Lung (tissue), 12 donors: ENCODE measurements around the gene SLC23A3. TPM values are rescaled to one million over a fixed set of nuclear protein-coding genes. Genes with fewer than 3 reads are reported as not detected.

Experiments
- ATAC-seq: fragments of 200-7000 bp; cut with Tn5 transposase; one replicate; pipeline ENCODE4 v1.9.1; 2020; ENCODE audit warnings: moderate number of reproducible peaks; ENCODE audit not compliant: insufficient read depth, low FRiP score
- DNase-seq, 3 donors: peaks; one replicate each; pipeline ENCODE4 v3.0.0-alpha.2; 2013 to 2017
- H3K27ac ChIP-seq, 2 donors: one replicate each; pipeline ENCODE4 v1.5.1; 2013; ENCODE audit warnings: mild to moderate bottlenecking in 2 of 2, moderate library complexity in 2 of 2, control low read depth in 1 of 2, inconsistent platforms in 1 of 2, low read depth in 1 of 2, low read length in 1 of 2
- H3K27me3 ChIP-seq, 3 donors: one replicate each; pipeline ENCODE4 v1.5.1; 2013; ENCODE audit warnings: low read length in 2 of 3; ENCODE audit not compliant: control insufficient read depth in 3 of 3, insufficient read depth in 3 of 3
- H3K36me3 ChIP-seq, 4 donors: one replicate each; pipeline ENCODE4 v1.5.1; 2013; ENCODE audit warnings: low read length in 4 of 4, mild to moderate bottlenecking in 1 of 4, moderate library complexity in 1 of 4; ENCODE audit not compliant: control insufficient read depth in 4 of 4, insufficient read depth in 4 of 4
- H3K4me1 ChIP-seq, 5 donors: one replicate each; pipeline ENCODE4 v1.5.1; 2013; ENCODE audit warnings: low read length in 5 of 5, mild to moderate bottlenecking in 2 of 5, moderate library complexity in 1 of 5; ENCODE audit not compliant: control insufficient read depth in 5 of 5, insufficient read depth in 5 of 5
- H3K4me3 ChIP-seq: one replicate; pipeline ENCODE4 v1.5.1; 2013; ENCODE audit warnings: mild to moderate bottlenecking, control low read depth, moderate library complexity
- H3K9ac ChIP-seq, 2 donors: one replicate each; pipeline ENCODE4 v1.5.1; 2013; ENCODE audit warnings: low read length in 2 of 2, control low read depth in 1 of 2; ENCODE audit not compliant: insufficient read depth in 1 of 2
- H3K9me3 ChIP-seq, 4 donors: one replicate each; pipeline ENCODE4 v1.5.1; 2013; ENCODE audit warnings: low read length in 3 of 4, mild to moderate bottlenecking in 1 of 4, moderate library complexity in 1 of 4; ENCODE audit not compliant: control insufficient read depth in 4 of 4, insufficient read depth in 3 of 4
- WGBS, 2 donors: extraction: QIAGEN DNeasy Blood & Tissue Kit; methylation state at CpG; one replicate each; pipeline ENCODE4 v1.1.7; 2013; 5-methylcytosine and 5-hydroxymethylcytosine counted together
- polyA plus RNA-seq, 2 donors: library from polyadenylated mRNA; stranded (reverse); fragments of 200-250 nt; gene quantifications; one replicate each; pipeline ENCODE4 v1.2.1, GENCODE V29; 2013
- total RNA-seq, 2 donors: library from RNA; depleted of rRNA in 1 of 2; stranded (reverse); fragments of >200 nt in 1 of 2; gene quantifications; one replicate each; pipeline ENCODE4 v1.2.1, GENCODE V29; 2014 to 2021
- TF ChIP-seq, protein P1 (sequence below): IDR thresholded peaks from 2 replicates; pipeline ENCODE4 v1.5.1; 2012; ENCODE audit warnings: mild to moderate bottlenecking; ENCODE audit errors: control extremely low read depth, extremely low read depth
- donor health status: control.
- donor health status: control.
- donor health status: Bipolar disorder and iron deficiency.
- donor health status: healthy.
- donor health status: DM: yes; HTN: yes; CAD: no.

Gene SLC23A3
- total and polyA plus RNA-seq, 4 donors = 0.80 to 2.5 (median 1.9) TPM

GRCh38 chr2:219112651-219113338, 57.0 kb downstream of the SLC23A3 start:
- Histone ChIP-seq H3K4me3 (no peak overlapping the region), H3K27me3 (no peaks in the 10 kb centered on the region), H3K36me3 (no peaks in the 10 kb centered on the region), H3K9me3 (no peaks in the 10 kb centered on the region), H3K9ac (no peak overlapping the region), H3K27ac (no peak overlapping the region), H3K4me1 (peaks cover 0 to 15% (median 10%) of the 10 kb centered on the region in 5 donors)
- ATAC-seq = no peak
- TF ChIP-seq, protein P1, sequence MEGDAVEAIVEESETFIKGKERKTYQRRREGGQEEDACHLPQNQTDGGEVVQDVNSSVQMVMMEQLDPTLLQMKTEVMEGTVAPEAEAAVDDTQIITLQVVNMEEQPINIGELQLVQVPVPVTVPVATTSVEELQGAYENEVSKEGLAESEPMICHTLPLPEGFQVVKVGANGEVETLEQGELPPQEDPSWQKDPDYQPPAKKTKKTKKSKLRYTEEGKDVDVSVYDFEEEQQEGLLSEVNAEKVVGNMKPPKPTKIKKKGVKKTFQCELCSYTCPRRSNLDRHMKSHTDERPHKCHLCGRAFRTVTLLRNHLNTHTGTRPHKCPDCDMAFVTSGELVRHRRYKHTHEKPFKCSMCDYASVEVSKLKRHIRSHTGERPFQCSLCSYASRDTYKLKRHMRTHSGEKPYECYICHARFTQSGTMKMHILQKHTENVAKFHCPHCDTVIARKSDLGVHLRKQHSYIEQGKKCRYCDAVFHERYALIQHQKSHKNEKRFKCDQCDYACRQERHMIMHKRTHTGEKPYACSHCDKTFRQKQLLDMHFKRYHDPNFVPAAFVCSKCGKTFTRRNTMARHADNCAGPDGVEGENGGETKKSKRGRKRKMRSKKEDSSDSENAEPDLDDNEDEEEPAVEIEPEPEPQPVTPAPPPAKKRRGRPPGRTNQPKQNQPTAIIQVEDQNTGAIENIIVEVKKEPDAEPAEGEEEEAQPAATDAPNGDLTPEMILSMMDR = no peak
- WGBS, 2 donors = 67 to 71% methylated on average over 9 of the region's 9 CpGs
- no peak for DNase-seq

- 91 to 92% methylated on average over 2 of the region's 2 CpGs for WGBS, 2 donors
- H3K4me1 ChIP-seq = peaks cover 0 to 18% (median 7%) of the 10 kb centered on the region in 5 donors
- no peak for DNase-seq
- TF ChIP-seq, protein P1 = no peak
- no peak overlapping the region for H3K27ac ChIP-seq
- H3K27me3 ChIP-seq = no peaks in the 10 kb centered on the region
- no peak for ATAC-seq
- no peak overlapping the region for H3K4me3 ChIP-seq
- no peaks in the 10 kb centered on the region for H3K36me3 ChIP-seq
- no peaks in the 10 kb centered on the region for H3K9me3 ChIP-seq
- H3K9ac ChIP-seq = no peak overlapping the region
Observed at GRCh38 chr2:219112062-219112406, 57.8 kb downstream of the SLC23A3 start.

Other genes starting within 250 kb of the SLC23A3 start
- under 1 TPM in 1 of 2 donors, not detected in 1; 0.17 TPM for gene CDK5R2, start 210.4 kb downstream of the SLC23A3 start, total RNA-seq
- gene CDK5R2, start 210.4 kb downstream of the SLC23A3 start, polyA plus RNA-seq = under 1 TPM; 0.03 to 0.08 TPM
- not detected for gene FEV, start 184.8 kb downstream of the SLC23A3 start, total RNA-seq
- gene FEV, start 184.8 kb downstream of the SLC23A3 start, polyA plus RNA-seq = not detected
- gene CRYBA2, start 176.6 kb downstream of the SLC23A3 start, total RNA-seq = not detected
- gene CRYBA2, start 176.6 kb downstream of the SLC23A3 start, polyA plus RNA-seq = under 1 TPM in 1 of 2 donors, not detected in 1; 0.08 TPM
- 10 to 100 TPM; 10.3 to 16.5 TPM for gene CFAP65, start 128.5 kb downstream of the SLC23A3 start, total RNA-seq
- 1 to 10 TPM; 3.9 to 5.8 TPM for gene CFAP65, start 128.5 kb downstream of the SLC23A3 start, polyA plus RNA-seq
- 1 to 10 TPM; 2.2 to 4.4 TPM for gene IHH, start 109.1 kb downstream of the SLC23A3 start, total RNA-seq
- 1 to 10 TPM in 1 of 2 donors, under 1 TPM in 1; 0.55 to 1.8 TPM for gene IHH, start 109.1 kb downstream of the SLC23A3 start, polyA plus RNA-seq
- gene NHEJ1, start 9.2 kb downstream of the SLC23A3 start, total RNA-seq = 10 to 100 TPM; 13.3 to 21.1 TPM
- 10 to 100 TPM in 1 of 2 donors, 1 to 10 TPM in 1; 8.4 to 11.7 TPM for gene NHEJ1, start 9.2 kb downstream of the SLC23A3 start, polyA plus RNA-seq
- 10 to 100 TPM; 27.5 to 66.9 TPM for gene CNPPD1, start 6.9 kb upstream of the SLC23A3 start, total RNA-seq
- gene CNPPD1, start 6.9 kb upstream of the SLC23A3 start, polyA plus RNA-seq = 10 to 100 TPM; 37.2 to 60.1 TPM
- gene RETREG2, start 8.2 kb upstream of the SLC23A3 start, total RNA-seq = 10 to 100 TPM; 42.1 to 80.6 TPM
- 10 to 100 TPM; 46.8 to 56.6 TPM for gene RETREG2, start 8.2 kb upstream of the SLC23A3 start, polyA plus RNA-seq
- gene ZFAND2B, start 36.8 kb upstream of the SLC23A3 start, total RNA-seq = 10 to 100 TPM; 28.2 to 41.4 TPM
- 10 to 100 TPM; 37.7 to 45.1 TPM for gene ZFAND2B, start 36.8 kb upstream of the SLC23A3 start, polyA plus RNA-seq
- gene ABCB6, start 48.9 kb upstream of the SLC23A3 start, total RNA-seq = 10 to 100 TPM; 17.2 to 40.4 TPM
- 10 to 100 TPM; 27.7 to 49.4 TPM for gene ABCB6, start 48.9 kb upstream of the SLC23A3 start, polyA plus RNA-seq
- gene ATG9A, start 59.6 kb upstream of the SLC23A3 start, total RNA-seq = 10 to 100 TPM; 49.1 TPM
- 10 to 100 TPM; 22.5 to 36.1 TPM for gene ATG9A, start 59.6 kb upstream of the SLC23A3 start, polyA plus RNA-seq
- 100 to 1,000 TPM in 1 of 2 donors, 10 to 100 TPM in 1; 40.1 to 101 TPM for gene ANKZF1, start 59.8 kb upstream of the SLC23A3 start, total RNA-seq
- gene ANKZF1, start 59.8 kb upstream of the SLC23A3 start, polyA plus RNA-seq = 10 to 100 TPM; 22.3 to 28.4 TPM
- gene GLB1L, start 75.4 kb upstream of the SLC23A3 start, total RNA-seq = 10 to 100 TPM; 18.1 to 18.7 TPM
- 1 to 10 TPM; 7.5 to 9.1 TPM for gene GLB1L, start 75.4 kb upstream of the SLC23A3 start, polyA plus RNA-seq
- 10 to 100 TPM; 16.2 to 25.7 TPM for gene STK16, start 75.5 kb upstream of the SLC23A3 start, total RNA-seq
- gene STK16, start 75.5 kb upstream of the SLC23A3 start, polyA plus RNA-seq = 10 to 100 TPM; 25.2 to 50.5 TPM
- 10 to 100 TPM in 1 of 2 donors, 1 to 10 TPM in 1; 5.7 to 20.3 TPM for gene TUBA4B, start 83.2 kb upstream of the SLC23A3 start, total RNA-seq
- 10 to 100 TPM in 1 of 2 donors, 1 to 10 TPM in 1; 8.7 to 12.2 TPM for gene TUBA4B, start 83.2 kb upstream of the SLC23A3 start, polyA plus RNA-seq
- gene TUBA4A, start 83.9 kb upstream of the SLC23A3 start, total RNA-seq = 10 to 100 TPM; 15.6 to 37.9 TPM
- 10 to 100 TPM; 48.1 to 82.1 TPM for gene TUBA4A, start 83.9 kb upstream of the SLC23A3 start, polyA plus RNA-seq
- 10 to 100 TPM; 77.3 to 79.6 TPM for gene DNAJB2, start 109.3 kb upstream of the SLC23A3 start, total RNA-seq
- gene DNAJB2, start 109.3 kb upstream of the SLC23A3 start, polyA plus RNA-seq = 10 to 100 TPM; 63.7 to 73.4 TPM
- gene PTPRN, start 139.4 kb upstream of the SLC23A3 start, total RNA-seq = 1 to 10 TPM in 1 of 2 donors, under 1 TPM in 1; 0.21 to 2.6 TPM
- gene PTPRN, start 139.4 kb upstream of the SLC23A3 start, polyA plus RNA-seq = under 1 TPM; 0.11 to 0.22 TPM
- not detected for gene RESP18, start 162.7 kb upstream of the SLC23A3 start, total RNA-seq
- gene RESP18, start 162.7 kb upstream of the SLC23A3 start, polyA plus RNA-seq = not detected
- gene DNPEP, start 217.9 kb upstream of the SLC23A3 start, total RNA-seq = 10 to 100 TPM; 73.7 to 78.6 TPM
- gene DNPEP, start 217.9 kb upstream of the SLC23A3 start, polyA plus RNA-seq = 10 to 100 TPM; 82.9 to 89.7 TPM
- gene DES, start 248.3 kb upstream of the SLC23A3 start, total RNA-seq = 10 to 100 TPM; 23.9 to 88.7 TPM
- gene DES, start 248.3 kb upstream of the SLC23A3 start, polyA plus RNA-seq = 100 to 1,000 TPM in 1 of 2 donors, 10 to 100 TPM in 1; 27.2 to 108 TPM